Adrenal gland (tissue), 5 donors: ENCODE data around the gene POTEH.
"Not testable (repeated sequence)": the region's sequence is repeated elsewhere in the genome, so short reads cannot be mapped to it uniquely, and the experiment has no call there.

Source experiments
- CTCF ChIP-seq, 6 experiments: fragments of 450-650 bp in 4 of 6; fragments of 200-600 bp in 2 of 6; sonication (generic) in 1 of 6; IDR thresholded peaks; 1 replicate in 5 of 6; 2 replicates in 1 of 6; pipeline versions ENCODE4 v1.5.1 to v1.8.0; 2016 to 2021; ENCODE audit warnings: antibody characterized with exemption in 6 of 6, mild to moderate bottlenecking in 2 of 6, moderate library complexity in 1 of 6
- POLR2A ChIP-seq, 2 donors: fragments of 450-650 bp; IDR thresholded peaks; one replicate each; pipeline ENCODE4 v1.6.1; 2017; ENCODE audit warnings: antibody characterized with exemption in 2 of 2, mild to moderate bottlenecking in 2 of 2, moderate library complexity in 1 of 2
- donor health status: DM: no; HTN: no; CAD: no.

GRCh38 chr22:15721884-15722283 is 32.1 kb downstream of the POTEH start:
- not testable (repeated sequence) for TF ChIP-seq CTCF, POLR2A (IDR thresholded peaks at IDR 0.05)
